Measurements from ENCODE around the gene HRCT1.
"Not testable (repeated sequence)": the region's sequence is repeated elsewhere in the genome, so short reads cannot be mapped to it uniquely, and the experiment has no call there.

The HRCT1 gene

DNA sequence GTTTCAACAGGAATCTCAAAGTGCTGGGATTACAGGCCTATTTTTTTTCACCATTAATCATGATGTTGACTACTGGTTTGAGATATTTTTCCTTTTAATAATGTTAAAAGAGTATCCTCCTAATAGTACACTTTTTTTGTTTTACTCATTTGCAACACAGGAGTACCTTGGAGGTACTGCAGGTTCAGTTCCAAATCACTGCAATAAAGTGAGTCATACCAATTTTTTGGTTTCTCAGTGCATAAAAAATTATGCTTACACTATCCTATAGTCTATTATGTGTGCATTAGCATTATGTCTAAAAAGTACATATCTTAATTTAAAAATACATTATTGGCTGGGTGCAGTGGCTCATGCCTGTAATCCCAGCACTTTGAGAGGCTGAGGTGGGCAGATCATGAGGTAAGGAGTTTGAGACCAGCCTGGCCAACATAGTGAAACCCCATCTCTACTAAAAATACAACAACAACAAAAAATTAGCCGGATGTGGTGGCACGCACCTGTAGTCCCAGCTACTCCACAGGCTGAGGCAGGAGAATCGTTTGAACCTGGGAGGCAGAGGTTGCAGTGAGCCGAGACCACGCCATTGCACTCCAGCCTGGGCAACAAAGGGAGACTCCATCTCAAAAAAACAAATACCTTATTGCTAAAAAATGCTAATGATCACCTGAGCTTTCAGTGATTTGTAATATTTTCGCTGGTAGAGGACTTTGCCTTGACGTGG is 8.5 kb upstream of the HRCT1 start:
- not testable (repeated sequence) for DNase-seq

DNA sequence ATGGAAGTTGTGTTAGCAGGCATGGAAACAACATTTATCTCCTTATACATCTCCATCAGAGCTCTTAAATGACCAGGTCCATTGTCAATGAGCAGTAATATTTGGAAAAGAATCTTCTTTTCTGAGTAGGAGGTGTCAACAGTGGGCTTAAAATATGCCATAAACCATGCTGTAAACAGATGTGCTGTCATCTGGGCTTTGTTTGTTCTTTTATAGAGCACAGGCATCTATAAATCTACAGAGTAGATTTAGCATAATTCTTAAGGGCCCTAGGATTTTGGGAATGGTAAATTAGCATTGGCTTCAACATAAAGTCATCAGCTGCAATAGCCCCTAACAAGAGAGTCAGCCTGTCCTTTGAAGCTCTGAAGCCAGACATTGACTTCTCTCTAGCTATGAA is 7.7 kb upstream of the HRCT1 start:
- DNase-seq: no peak

DNA sequence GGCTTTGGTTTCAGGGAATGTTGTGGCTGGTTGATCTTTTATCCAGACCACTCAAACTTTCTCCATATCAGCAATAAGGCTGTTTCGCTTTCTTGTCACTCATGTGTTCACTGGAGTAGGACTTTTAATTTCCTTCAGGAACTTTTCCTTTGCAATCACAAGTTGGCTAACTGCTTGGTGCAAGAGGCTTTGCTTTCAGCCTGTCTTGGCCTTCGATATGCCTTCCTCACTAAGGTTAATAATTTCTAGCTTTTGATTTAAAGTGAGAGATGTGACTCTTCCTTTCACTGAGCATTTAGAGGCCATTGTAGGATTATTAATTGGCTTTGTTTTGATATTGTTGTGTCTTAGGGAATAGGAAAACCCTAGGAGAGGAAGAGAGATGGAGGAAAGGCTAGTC is 7.0 kb upstream of the HRCT1 start:
- no peak for DNase-seq

DNA sequence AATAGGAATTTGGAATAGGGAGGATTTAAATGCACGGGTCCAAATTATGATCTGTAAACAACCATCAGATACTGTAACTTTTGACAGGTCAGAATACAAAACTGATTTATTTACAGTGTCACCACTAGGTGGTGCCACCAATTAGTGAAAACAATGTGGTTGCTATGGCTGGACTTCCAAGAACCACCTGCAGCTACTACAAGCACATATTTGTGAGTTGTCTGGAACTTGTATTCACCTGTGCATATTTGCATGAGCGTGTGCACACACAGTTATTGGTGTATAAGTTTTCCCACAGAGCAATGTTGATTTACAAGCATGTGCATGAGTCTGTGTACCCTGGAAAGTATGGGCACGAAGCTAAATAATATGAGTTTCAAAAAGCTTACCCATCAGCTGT is 3.0 kb upstream of the HRCT1 start:
- no peak for DNase-seq

DNA sequence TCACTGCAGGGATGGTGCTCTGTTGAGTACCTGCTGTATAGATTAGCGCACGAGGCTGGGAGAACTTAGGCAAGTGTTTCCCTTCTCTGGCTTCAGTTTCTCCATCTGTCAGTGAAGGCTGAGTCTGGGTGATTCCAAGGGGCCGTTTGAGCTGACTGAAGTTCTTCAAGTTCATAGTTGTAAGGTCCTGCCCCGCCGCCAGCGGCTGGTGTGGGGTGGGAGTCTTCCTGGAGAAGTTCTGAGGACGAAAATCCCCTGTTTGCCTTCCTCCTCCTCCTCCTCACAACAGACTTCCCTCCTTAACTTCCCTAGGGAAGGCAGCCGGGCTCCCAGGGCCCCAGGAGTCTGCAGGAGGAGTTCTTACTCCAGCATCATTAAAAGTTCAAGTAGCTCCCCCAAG is 1.7 kb upstream of the HRCT1 start:
- no peak for DNase-seq

DNA sequence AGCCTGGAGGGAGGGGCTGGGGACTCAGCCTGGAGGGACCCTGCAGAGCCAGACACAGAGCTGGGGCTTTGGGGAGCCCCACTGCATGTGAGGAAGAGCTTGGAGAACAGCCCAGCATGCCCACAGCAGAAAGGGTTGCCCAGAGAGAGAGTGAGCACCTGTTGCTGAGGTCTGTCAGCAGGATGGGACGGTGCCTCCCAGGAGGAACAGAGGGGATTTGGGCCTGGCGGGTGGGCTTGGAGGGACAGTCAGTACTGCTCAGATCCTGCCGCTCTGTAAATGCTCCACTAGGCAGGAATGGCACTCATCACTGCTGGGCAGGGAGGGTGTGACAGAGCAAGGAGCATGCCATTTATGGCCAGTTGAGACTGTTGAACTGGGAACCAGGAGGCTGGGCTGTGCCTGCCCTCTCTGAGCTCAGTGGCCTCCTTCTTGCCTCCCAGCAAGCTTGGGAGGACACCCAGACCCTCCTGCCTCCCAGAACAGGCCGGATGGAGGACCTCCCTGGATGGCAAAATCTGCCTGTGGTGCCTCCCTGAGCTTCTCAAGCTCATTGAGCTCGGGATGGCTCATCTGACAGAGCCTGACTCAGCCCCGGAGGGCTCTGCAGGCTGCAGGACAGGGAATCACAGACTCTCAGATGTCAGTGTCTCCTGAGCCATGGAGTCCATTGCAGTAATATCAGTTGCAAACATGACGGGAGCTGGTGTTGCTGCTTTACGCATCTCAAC is 786 bp upstream of the HRCT1 start:
- no peak for DNase-seq

DNA sequence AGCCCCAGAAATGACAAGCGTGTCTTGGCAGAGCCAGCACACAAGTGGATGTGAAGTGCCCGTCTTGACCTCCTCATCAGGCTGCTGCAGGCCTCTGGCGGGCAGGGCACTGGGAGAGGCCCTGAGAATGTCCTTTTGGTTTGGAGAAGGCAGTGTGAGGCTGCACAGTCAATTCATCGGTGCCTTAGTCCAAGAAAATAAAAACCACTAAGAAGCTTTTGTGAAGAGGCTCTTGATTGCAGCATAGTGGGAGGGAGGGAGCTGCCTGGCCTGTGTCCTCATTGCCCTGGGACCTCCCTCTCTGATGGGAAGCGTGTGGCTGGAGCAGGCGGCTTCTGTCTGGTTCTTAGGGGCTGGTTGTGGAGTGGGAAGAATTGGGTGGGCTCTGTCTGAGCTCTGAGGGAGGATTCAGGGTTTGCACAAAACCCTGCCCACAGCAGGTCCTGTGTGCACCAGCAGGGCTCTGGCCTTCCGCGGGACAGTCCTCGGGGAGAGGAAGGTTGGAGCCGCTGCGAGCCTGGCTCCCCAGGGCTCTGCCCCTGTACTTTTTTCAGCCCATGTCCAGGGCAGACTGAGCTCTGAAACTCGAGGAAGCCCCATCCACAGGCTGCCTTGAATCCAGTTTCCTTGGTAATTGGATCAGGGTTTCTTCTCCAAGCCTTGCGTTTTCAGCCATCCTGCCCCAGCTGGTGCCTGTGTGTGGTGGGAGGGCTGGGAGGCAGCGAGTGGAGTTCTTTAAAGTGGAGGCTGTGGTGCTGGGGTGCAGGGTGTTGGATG is 1.1 kb downstream of the HRCT1 start:
- no peak for DNase-seq

DNA sequence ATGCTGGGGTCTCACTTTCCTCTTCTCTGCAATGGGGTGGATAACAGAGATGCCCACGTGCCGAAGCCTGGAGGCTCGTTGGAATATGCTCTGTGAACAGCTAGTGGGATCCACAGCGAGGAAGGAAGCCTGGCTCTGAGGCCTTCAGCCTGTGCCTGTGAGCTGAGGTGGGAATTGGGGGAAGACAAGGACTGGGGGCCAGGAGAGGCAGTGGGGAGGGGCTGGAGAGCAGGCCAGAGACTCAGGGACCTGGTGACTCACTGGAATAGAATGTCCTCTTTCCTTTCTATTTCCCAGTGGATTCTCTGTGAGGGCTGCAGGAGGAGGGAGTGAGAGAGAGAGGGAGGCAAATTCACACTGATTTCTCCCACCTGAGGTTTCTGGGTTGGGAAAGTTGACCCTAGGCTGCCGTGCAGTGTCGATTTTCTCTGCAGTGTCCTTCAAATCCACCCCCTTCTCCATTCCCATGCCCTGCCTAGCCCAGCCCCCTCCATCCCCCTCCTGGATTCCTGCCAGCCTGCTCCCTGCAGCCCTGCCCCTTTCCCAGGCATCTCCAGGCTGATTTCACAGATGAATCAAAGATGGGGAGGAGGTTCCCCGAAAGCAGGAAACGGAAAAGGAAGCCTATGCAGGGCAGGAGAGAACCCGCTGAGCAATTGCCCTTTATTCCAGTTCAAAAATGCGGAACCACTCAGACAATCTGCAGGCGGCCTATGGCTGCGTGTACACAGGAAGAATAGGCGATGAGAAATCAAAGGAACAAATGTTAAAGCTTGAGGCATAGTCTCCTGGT is 1.9 kb downstream of the HRCT1 start:
- peak in 1 of 2 experiments; percentile 38 for DNase-seq

DNA sequence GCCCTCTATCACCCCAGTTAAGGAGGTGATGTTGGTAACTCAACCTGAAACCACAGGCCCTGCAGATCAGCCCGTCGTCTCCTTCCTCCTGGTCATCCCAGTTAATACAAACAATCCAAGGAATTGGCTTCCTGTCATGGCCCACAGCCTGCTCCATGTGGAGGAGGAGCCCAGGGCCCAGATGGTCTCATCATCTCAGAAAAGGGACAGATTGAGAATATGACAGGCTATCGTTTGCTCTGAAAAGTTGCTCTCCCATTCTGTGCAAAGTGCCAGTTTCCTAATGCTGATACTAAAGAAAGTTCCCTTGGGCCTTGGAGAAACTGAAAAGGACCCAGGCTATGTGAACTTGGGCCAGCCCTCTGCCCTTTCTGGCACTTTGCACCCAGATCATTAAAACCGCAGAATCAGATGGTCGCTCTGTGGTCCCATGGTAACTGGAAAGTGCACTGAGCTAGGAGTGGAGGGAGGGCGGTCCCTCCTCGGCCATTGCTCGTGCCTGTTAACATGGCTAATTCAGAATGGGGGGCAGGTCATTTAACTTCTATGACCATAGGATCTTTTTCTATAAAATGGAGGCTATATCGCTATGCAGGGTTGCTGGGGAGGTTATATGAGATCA is 2.6 kb downstream of the HRCT1 start:
- no peak for DNase-seq

DNA sequence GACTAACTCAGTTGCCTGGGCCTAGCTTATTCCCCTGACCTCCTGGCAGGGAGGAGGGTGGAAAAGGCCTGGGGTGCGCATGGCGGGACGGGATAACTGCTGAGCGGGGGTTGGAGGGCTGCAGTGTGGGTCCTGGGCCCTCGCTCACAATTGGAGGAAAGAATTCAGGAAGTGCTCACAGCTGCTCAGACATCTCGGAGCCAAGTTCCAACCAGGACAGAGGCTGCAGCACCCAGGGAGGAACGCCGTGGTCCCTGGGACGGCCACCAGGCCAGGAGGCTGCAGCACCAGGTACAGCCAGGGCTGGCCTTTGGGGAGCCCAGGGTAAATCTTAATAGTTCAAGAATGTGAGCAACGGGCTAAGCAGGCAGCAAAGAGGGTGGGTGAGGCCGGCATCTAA is 3.3 kb downstream of the HRCT1 start, which contains the start of gene SPAAR:
TSS of gene SPAAR (plus strand) at position 217 of the 400 bp plus-strand sequence. CDS start 974 bp downstream, outside the sequence.
- no peak for DNase-seq

DNA sequence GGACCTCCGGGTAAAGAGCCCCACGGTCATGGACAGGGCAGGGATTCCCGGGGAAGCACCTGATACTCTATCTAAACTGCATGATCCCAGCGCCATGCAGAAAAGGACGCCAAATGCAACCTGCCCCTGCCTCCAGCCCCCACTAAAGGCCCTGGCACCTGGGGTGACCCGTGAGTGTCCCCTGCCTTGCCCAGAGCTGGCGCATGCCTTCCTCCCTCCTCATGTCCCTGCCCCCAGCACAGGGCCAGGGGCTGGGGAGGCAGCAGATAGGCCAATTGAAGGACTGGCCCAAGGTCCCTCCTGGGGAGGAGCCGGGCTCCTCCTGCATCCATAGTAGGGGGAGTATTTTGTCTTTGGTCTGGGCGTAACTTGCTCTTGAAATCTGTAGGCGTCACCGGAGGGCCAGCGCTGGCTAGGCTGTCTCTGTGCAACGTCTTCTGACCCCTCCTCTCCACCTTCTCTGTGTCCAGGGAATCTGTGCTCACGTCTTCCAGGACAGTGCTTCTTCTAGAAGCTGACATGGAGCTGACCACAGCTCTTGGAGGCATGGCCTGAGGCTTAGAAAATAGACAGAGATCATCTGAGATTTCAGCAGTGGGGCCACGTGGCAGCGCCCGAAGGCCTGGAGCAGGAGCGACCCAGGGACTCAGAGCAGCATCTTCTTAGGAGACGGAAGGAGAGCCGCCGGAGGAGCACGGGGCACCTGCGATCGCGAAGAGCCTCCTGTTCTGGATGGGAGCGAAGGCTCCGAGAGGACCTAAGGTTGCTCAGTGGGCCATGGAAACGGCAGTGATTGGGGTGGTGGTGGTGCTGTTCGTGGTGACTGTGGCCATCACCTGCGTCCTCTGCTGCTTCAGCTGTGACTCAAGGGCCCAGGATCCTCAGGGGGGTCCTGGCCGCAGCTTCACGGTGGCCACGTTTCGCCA is 3.9 kb downstream of the HRCT1 start:
- no peak for DNase-seq

DNA sequence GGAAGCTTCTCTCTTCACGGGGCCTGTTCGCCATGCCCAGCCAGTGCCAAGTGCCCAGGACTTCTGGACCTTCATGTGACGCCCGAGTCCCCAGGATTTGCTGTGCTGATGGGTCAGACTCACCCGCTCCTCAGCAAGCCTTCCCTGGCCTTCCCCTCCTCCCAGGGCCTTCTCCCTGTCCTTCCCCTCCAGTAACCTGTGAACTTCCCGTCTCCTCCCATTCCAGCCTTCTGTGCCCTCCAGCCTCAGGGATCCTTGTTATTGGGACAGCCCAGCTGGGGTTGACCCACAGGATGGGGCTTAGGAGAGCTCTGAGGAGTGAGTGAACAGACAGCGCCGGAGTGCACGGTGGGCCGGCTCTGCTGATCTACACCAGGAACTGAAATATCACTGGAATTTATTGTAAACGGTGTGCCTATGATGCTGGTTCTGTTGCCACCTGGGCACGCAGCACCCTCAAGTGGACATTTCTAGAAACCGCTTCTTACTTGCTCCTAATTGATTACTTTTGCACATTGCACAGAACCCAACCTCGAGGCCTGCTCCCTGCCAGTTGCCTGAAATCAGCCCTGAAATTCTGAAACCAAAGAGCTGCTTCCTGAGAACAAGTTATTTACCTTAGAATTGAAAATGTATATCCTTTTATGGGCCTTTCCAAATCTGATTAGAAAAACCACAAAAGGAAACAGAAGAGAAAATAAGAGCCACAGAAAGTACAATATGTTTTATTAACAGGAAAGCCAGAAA is 4.8 kb downstream of the HRCT1 start:
- no peak for DNase-seq

DNA sequence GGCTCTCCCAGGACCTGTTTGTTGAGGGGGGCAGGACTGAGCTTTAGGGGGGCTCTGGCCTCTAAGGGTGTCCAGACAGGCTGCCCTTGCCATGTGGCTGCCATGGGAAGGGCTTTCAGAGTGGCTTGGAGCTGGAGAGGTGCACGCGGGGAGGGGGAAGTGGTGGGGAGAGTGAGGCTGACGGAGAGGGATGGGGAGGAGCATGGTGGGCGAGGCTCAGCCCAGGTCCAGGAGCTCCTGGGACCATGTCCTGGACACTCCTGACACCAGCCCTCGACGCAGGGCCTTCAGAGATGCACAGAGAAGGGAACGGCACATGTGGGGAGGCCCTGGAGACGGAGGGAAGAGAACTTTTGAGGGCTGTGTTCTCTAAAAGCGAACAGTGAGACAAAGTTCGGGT is 5.7 kb downstream of the HRCT1 start:
- no peak for DNase-seq

DNA sequence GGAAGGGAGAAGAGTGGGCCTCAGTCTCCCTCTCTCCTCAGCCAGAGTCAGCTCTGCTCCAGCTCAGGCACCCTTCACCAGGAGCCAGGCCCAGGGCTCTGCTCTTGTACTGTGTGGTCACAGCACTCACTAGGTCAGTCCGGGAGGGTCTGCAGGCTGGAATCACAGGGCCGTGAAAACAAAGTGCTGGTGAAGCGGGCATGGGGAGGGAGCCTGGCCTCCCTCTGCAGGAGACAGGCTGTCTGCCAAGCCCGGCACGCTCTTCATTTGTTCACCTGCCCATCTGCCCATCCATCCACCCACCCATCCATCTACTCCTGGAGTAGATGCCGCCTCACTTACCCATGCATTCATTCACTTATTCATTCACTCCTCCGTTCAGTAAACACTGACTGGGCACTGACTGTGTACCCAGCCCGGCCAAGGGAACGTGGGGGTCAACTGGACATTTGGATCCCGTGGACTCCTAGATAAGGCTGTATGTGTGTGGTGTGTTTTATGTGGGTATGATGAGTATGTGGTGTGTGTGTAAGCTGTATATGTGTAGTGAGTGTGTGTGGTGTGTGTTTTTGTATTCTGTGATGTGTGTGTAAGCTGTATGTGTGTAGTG is 6.9 kb downstream of the HRCT1 start:
- DNase-seq: no peak

DNA sequence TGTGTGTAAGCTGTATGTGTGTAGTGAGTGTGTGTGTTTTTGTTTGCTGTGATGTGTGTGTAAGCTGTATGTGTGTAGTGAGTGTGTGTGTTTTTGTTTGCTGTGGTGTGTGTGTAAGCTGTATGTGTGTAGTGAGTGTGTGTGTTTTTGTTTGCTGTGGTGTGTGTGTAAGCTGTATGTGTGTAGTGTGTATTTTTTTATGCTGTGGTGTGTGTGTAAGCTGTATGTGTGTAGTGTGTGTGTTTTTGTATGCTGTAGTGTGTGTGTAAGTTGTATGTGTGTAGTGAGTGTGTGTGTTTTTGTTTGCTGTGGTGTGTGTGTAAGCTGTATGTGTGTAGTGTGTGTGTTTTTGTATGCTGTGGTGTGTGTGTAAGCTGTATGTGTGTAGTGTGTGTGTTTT is 7.4 kb downstream of the HRCT1 start:
- DNase-seq: not testable (repeated sequence)

DNA sequence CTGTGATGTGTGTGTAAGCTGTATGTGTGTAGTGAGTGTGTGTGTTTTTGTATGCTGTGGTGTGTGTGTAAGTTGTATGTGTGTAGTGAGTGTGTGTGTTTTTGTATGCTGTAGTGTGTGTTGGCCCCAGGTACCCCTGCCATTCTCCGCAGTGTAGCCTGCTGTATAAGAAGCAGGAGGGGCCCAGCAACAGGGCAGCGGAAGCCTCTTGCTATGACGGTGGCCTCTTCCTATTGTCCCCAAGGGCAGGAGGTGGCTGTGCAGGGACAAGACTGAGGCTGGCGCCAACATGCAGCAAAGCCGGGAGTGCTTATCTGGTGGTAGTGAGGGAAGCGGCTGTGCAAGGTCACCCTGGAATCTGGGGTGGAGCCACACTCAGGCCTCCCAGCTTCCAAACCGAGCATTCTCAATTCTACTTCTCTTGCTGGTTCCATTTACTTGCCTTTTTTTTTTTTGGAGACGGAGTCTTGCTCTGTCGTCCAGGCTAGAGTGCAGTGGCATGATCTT is 8.4 kb downstream of the HRCT1 start:
- DNase-seq: no peak

DNA sequence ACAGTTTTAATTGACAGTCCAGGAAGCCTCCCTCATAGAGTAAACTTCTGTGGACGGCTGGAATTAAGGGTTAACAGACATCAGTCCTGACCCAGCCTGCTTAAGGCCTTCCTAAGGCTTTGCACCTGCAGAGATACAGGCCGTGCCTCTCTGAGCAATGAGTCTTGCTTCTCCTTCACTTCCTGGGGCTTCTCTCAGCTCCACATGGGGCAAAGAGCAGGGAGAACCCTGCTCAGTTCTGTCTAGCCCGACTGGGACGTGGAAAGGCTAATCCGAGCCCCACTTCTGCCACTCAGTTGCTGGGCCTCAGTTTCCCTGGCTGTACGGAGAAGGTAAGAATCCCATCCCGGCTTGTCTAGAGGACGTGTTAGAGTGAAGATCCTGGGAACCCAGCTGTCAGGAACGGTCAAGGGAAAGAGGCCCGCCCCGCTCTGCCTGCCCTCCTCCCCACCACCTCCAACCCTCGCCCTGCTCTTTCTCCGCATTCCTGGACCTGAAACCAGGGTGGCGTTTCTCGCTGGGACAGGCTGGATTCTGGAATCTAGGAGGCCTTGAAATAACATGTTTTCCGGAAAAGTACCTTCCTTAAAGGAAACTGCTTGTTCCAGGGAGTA is 9.8 kb downstream of the HRCT1 start:
- no peak for DNase-seq

DNA sequence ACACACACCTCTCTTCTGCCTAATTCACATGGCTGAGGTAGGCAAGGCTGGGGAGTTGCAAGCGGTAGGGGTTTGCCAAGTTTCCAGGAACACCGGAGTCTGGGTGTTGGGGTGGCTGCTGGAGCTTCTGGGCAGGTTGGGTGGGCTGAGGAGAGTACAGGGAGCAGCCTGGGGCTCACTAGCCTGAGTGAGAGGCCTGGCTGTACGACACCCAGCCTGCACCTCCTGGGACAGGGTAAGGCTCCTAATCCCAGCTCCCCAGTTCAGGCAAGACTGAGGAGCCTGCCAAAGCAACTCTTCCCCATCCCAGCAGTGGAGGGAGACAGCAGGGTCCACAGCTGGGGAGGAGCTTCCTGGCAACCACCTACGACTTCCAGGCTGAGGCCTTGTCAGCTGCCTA is 11.3 kb downstream of the HRCT1 start:
- DNase-seq: no peak

DNA sequence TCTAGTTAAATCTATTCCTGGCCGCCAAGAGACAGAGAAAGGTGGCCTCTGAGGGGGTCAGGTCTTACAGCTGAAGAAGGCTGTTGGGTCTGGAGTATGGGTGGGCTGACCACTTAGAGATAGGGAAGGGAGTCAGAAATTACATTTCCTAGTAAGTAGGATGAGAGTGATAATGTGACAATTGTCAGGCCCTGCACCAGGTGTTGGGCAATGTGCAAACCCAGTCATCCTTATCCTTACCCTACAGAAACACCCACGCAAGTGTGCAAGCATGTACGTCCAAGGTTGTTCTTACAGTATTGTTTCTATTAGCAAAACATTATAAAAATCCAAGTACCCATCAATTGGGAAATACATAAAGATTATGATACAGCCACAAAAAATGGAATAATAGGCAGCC is 12.8 kb downstream of the HRCT1 start:
- no peak for DNase-seq

All from NCI-H187 (cell line).